HuH-7 (cell line): ENCODE measurements around the gene CORO2A.
A peak's percentile ranks its signal among the peaks of the same experiment; 100 is the strongest.

Experiments
- DNase-seq: peaks from one replicate; pipeline ENCODE4 v3.0.0; 2011; ENCODE audit warnings: low spot score

Gene CORO2A

DNA sequence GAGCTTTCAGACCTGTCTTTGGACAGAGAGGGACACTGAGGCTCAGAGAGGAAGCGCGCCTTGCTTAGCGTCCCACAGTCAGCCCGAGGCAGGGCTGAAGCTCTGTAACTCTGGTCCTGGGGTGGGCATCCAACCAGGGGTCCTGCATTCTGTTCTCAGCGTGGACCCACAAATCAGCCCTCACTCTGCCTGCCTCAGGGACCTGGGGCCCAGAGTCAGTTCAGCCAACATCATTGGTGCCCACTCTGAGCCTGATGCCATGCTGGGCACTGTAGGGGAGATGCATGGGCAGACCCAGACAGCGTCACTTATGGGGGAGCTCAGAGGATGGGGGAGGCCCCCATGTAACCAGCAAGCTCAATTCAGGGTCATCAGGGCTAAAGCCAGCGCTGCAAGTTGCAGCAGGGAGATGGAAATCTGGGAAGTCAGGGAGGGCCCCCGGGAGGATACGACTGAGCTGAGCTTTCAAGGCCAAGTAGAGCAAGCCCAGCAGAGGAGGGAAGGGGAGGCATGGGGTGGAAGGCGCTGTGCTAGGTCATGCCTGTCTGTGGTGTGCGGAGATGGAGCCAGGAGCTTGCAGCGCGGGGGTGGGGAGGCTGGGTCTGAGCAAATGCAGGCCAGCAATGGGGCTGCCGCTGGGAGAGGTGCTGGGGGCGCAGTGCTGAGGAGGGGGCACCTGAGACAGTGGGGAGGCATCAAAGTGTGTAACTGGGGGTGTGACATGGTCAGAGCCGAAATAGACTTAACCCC, 21.1 kb downstream of the CORO2A start:
- no peak for DNase-seq

DNA sequence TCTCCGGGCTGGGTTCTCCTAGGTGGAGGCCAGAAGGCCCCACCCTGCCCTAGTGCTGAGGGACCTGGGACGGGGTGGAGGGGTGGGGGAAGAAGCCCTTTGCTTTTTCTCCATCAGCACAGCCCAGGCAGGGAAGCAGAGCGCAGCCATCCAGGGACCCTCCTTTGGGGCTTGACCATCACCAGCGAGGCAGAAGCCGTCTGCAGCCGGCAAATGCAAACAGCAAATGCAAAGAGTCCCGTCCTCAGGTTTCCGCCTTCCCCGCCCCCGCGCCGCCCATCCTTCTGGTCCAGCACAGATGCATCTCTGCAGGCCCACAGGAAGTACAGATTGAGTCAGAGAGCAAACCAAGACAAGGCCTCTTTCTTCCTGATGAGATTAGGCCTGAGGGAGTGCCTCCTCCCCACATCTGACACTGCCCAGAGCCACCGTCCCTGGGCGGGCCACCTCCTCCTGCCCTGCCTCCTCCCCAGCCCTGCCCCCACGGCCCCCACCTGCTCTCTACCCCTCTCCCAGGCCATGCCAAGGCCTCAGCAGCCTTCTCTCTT, 23.4 kb downstream of the CORO2A start:
- no peak for DNase-seq

DNA sequence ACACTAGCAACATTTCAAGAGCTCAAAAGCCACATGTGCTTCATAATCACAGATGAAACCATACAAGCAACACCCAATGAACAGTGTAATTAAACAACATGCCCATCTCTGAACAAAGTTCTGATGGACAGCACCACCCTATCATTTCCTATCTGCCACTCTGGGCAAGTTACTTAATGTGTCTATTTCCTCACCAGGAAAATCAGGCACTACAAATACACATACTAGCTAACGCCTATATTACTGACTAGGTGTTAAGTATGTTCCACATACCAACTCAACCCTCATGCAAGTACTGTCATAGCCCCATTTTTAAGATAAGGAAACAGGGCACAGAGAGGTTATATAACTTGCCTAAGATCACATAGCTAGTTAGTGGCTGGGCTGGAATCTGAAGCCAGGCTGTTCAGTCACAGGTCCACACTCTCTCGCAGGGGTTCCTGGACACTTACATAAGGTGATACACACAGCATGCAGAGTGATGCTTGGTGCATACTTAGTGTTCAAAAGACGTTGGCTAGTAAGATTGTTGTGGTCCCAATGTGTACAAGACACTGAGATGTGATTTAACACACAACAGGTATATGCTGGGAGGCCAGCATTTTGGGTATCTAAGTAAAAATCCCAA, 24.2 kb downstream of the CORO2A start:
- no peak for DNase-seq

DNA sequence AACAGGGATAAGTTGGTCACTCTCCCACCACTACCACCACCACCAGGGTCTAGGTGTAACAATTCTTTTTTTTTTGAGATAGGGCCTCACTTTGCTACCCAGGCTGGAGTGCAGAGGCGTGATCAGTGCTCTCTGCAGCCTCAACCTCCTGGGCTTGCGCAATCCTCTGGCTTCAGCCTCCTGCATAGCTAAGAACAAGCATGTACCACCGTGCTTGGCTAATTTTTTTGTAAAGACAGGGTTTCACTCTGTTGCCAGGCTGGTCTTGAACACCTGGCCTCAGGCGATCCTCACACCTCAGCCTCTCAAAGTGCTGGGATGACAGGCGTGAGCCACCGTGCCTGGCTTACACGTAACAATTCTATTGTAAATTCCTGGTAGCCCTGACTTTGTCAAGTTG, 27.5 kb downstream of the CORO2A start:
- DNase-seq: no peak

DNA sequence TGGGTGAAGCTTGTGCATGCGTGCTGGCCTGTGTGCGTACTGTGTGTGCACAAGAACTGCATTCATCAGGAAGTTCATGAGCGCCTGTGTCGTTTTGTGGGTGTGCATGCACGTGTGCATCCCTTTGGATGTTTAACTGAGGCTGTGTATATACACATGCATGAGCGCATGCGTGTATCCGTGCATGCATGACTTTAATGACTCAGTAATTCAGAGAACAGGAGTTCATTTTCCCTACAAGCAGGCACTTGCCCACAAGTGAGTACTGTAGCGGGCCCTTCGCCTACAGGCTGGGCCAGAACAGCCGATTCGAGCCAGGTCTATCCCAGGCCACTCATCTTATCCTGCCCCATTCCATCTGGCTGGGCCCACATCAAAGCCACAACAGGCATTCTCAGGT, 29.8 kb downstream of the CORO2A start:
- no peak for DNase-seq

DNA sequence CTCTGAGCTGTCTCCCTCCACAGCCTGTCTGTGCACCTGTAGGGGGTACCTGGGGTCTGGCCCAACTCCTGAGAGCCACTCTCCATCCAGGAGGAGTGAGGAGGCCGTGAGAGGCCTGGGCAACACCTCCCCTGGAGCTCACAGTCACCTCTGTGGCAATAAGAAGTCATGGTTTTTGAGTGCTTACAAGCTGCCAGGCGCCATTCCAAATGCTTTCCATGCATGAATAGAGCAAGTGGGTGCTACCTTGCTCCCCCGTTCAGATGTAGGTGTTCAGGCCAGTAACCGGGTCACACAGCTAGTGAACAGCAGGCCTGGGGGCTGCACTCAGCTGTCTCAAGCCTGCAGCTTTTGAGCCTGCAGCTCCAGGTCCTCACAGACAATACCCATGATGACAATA, 30.6 kb downstream of the CORO2A start:
- no peak for DNase-seq

DNA sequence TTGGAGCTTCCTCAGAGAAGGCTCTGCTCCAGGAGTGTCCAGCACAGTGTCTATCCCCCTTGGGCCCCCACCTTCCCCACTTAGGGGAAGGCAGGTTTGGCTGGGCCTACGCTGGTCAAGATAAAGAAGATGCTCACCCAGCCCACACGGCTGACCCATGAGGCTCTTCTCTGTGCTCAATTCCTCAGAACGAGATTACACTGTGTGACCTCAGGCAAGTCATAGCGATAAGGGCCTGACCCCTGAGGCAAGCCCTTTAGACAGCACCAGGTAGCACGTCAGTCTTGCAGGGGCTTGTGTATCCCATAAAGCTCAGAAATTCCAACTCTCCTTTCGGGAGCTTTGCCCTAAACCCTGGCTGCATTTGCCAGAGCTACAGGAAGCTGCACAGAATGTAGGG, 32.6 kb downstream of the CORO2A start:
- no peak for DNase-seq

DNA sequence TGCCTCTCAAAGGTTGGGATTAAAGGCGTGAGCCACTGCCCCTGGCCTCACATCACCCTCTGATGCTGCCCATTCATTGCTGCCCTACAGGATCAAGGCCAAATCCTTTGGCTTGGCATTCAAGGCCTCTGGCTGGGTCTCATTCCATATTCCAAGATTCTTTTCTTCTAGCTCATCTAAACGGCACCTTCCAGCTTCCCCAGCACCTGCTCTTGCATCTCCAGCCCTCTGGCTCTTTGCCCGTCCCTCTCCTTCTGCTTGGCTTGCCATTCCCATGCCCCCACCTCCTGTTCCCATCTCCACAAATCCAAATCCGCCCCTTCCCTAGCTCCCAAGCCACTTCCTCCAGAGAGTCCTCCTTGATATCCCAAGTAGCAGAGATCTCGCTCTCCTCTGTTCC, 33.1 kb downstream of the CORO2A start:
- no peak for DNase-seq

DNA sequence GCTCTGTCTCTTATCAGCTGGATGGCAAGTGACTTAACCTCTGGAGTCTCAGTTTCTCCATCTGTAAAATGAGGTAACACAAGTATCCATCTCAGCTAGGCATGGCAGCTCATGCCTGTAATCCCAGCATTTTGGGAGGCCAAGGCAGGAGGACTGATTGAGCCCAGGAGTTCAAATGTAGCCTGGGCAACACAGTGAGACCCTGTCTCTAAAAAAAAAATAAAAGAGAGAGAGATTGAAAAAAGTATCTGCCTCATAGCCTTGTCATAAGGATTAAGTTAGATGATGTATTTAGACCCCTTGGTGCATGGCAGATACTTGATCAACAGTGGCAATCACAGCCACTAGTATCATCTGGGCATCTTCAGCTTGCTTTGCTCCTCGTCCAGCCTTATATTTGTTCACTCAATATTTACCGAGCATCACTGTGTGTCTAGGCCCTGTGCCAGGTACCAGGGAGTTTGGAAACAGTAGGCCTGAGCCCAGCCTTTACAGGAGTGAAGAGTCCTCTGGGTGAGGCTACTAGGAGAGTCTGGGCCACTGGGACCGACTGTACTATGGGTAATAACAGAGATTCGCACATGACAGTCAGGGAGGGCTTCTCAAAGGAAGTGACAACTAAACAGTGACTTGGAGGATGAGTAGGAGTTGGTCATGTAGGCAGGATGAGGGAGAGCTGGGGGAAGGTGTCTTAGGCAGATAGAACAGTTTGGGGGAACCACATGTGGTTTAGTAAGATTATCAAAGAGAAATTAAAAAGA, 34.2 kb downstream of the CORO2A start:
- DNase-seq: peak; percentile 40

DNA sequence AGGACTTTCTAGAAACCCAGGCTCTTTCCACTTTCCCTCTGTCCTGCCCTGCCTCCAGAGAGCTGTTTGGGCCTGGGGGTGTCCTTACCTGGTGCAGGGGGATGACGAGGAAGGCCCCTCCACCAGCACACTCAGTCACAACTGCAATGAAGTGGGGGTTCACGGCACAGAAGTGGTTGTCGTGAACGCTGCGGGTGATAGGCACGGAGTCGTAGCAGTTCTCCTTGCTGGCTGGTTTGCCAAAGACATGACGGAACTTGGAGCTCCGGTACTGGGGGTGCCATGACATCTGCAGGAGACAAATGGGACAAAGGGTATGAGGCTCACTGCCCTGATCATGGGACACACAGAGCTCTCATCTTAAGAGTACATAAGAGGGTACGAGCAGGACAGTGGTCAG, 35.1 kb downstream of the CORO2A start:
- no peak for DNase-seq

DNA sequence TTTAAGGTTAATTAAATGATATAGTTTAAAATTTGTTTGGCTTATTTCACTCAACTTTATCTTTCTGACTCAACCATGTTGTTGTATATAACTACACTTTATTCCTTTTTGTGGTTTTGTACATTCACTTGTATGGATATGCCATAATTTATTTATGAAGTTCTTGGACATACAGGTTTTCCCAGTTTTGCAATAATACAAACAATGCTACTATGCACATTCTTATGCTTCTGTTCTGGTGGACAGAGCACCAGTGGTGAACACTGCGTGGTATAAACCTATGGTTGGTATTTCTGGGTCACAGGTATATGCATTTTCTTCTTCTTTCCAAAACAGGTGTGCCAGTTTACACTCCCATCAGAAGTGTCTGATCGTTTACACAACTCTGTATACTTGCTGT, 37.8 kb downstream of the CORO2A start:
- DNase-seq: no peak

DNA sequence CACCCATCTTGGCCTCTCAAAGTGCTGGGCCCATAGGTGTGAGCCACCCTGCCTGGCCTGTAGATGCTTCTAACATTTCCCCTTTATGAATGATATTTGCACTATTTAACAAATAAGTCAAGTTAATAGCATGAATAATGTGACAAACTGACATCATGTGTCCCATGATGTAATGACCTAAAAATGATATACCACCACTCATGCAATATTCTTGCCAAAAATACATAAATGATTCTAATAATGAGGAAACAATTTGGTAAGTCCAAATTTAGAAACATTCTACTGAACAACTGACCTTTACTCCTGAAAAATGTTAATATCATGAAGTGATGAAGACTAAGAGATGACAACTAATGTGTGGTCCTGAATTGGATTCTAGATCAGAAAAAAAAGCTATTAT, 39.9 kb downstream of the CORO2A start:
- no peak for DNase-seq

DNA sequence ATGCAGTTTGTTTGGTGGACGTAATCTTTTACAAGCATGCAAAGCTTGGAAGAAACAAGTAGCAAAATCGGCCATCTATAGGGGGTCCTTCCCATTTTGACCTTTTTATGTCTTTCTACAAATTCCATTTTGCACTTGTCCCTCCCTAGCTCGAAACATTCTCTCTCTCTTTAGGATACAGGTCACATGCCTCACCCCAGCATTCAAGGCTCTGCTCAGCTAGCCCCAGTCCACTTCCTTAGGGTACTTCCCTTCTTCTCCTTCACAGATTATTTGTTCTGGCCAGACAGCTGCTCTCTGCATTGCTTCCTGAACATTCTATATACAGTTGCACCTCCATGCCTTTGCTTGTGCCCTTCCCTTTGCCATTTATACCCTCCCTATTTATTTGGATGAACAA, 41.7 kb downstream of the CORO2A start:
- DNase-seq: no peak

DNA sequence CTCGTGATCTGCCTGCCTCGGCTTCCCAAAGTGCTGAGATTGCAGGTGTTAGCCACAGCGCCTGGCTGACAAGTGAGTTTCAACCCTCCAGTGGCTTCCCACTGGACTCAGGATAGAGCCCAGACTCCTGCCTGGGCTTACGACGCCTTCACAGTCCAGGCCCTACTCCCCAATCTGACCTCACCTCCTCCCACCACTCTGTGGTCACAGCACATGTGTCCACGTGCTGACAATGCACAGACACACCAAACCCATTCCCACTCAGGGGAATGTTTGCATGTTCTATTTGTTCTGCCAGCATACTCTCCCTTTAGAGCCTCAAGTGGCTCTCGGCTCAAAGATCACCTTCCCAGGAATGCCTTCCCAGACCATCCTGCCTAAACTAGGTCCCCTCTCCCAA, 42.3 kb downstream of the CORO2A start:
- no peak for DNase-seq

DNA sequence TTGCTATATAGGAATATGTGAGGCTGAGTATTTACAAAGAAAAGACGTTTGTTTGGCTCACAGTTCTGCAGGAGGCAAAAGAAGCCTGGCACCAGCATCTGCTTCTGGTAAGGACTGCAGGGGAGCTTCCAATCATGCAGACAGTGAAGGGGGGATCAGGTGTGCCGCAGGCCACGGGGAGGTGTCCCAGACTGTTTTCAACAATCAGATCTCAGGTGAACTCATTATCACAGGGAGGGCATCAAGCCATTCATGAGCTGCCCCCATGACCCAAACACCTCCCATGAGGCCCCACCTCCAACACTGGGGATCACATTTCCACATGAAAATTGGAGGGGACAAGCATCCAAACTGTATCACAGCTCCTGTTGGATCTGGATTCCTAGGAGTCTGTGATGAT, 43.0 kb downstream of the CORO2A start:
- DNase-seq: no peak

DNA sequence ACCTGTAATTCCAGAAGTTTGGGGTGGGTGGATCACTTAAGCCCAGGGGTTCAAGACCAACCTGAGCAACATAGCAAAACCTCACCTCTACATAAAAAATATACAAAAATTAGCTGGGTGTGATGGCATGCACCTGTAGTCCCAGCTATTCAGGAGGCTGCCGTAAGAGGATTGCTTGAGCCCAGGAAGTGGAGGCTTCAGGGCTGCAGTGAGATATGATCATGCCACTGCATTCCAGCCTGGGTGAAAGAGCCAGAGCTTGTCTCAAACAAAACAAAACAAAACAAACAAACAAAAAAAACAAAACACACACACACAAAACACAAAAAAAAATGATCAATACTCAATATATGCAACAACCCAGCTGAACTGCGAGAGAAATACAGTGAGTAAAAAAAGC, 44.0 kb downstream of the CORO2A start:
- no peak for DNase-seq

DNA sequence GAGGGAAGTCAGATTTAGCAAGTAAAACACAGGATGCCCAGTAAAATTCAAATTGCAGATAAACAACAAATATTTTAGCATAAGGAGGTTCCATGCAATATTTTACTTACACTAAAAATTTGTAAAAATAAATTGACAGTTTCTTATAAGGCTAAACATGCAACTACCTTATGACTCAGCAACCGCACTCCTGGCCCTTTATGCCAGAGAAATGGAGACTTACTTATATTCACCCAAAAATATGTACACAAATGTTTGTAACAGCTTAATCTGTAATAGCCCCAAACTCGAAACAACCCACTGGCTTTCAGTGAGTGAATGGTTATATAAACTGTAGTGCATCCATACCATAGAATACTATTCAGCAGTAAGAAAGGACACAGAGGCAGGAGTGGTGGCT, 44.9 kb downstream of the CORO2A start:
- no peak for DNase-seq

DNA sequence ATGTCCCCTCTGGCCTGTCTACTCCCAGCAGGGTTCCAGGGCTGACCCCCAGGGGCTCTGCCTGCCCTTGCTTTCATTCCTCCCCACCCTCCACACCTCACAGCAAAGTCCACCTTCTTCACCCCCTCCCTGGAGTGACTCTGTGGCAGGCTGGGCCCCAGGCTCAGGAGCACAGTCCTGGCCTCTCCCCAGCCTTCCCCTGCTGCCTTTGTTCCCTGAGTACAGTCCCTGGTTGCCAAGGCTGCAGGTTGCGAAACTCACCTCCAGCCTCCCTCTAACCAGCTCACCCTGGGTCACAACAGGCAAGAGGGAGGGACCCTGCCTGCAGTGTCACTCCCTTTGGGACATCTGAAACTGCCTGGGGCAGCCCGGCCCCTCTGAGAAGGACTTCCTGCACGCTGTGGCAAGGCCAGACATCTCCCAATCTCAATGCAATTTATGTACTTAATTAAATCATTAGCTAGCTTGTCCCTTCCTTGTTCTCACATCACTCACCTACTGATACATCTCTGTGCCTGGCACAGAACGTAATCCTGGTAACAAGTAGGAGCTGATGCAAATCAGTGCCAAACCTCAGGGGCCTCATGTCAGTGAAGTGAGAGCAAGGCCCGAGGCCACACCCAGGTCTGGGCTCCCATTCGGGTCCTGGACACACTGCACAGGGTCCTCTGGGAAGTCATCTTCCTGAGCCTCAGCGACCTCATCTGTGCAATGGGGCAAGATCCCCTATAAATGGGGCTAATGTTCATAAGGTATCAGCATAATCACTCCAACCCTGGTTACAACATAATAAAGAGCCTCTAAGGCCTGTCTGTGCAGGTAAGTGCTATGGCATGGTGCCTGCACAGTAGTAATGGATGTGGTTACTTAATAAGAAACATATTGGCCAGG, 46.1 kb downstream of the CORO2A start:
- peak; percentile 98 for DNase-seq

DNA sequence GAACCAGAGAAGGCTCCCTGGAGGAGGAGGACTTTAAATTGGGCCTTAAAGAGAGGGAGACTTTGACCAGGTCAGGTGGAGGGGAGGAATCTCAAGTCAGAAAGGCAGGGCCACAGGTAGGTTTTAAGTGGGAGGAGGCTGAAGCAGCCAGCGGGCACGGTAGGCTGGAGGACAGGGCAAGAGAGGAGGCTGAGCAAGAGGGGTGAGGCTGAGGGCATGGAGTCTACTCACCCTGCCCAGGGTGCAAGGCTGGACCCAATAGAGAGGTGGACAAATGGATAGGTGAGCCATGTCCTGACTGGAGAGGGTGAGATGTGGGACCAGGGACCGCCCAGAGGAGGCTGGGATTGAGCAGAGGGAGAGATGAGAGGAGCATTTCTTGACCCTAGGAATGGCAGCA, 47.8 kb downstream of the CORO2A start:
- DNase-seq: no peak

DNA sequence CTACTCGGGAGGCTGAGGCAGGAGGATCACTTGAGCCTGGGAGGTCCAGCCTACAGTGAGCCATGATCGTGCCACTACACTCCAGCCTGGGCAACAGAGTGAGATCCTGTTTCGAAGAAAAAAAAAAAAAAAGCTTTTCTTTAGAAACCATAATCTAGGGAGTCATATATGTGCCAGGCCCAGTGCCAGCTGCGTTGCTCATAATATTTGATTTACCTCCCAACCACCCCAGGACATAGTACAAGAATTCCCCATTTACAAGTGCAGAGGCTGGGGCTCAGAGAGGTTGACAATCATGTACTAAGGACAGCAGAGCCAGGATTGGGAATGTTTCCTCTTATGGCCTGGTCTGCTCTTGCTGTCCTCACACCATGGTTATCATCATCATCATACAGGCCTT, 48.4 kb downstream of the CORO2A start:
- DNase-seq: no peak

DNA sequence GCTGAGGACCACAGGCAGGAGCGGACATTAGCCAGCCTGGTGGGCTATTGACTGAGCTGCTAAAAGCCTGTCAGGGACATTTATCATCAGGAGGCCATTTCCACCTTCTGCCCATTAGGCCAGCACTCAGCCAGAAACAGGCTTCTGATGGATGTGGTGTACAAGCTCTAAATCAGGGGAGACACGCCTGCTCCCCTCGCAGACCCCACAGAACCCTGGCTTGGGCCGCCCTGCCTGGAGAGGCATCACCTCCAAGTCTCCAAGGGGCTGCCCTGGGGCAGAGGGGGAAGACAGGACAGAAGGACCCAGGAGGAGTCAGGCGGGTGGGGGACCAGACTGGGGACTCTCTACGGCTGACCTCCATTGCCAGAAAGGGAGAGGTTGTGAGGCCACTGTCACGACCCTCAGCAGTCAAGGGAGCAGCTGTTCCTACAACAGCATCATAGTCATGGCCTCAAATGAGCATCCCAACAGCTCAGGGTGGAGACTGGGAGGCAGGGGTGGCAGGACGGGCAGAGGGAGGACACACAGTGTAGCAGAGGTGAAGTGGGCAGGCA, 49.4 kb downstream of the CORO2A start:
- no peak for DNase-seq
